GM18517 (cell line): ENCODE results near the gene TMA7.

Experiments
- ATAC-seq: cut with Tn5 transposase; IDR thresholded peaks from one replicate; pipeline ENCODE4 v1.9.1; 2021; ENCODE audit warnings: mild to moderate bottlenecking, moderate library complexity; ENCODE audit not compliant: unreplicated experiment

The TMA7 gene

DNA sequence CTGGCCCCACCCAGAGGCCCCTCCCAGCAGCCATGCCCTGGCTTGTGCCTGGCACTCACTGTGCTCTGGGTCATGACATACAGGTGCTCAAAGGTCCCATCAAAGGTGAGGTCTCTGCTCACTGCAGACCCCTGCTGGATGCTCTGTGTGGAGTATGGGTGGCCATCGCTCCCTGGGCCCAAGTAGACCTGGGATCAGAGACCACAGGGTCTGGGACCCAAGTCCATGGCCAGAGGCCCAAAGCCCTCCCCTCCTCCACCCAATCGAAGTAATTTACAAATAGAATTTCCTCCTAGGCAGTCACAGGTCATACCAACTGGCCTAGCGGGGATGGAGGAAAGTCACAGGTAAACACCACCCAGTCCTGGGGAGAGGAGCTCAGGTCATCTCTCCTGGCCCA, 17.8 kb upstream of the TMA7 start:
- no peak for ATAC-seq

DNA sequence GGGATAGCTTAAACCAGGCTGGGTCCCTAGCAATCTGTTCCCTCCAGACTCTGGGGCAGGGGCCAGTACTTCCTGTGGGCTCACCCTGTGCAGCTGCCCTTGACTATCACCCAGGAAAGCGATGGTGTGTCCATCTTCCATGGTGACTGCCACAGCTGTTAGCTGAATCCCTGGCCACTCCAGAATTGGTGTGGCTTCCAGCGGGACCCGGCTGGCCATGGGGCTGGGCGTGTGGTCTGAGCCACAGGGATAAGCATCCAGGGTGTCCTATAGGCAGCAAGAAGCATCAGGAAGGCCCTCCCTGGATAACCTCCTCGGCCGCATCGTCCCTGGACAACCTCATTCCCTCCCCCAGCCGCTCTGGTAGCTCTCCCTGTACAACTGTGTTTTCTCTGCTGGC, 17.4 kb upstream of the TMA7 start:
- no peak for ATAC-seq

DNA sequence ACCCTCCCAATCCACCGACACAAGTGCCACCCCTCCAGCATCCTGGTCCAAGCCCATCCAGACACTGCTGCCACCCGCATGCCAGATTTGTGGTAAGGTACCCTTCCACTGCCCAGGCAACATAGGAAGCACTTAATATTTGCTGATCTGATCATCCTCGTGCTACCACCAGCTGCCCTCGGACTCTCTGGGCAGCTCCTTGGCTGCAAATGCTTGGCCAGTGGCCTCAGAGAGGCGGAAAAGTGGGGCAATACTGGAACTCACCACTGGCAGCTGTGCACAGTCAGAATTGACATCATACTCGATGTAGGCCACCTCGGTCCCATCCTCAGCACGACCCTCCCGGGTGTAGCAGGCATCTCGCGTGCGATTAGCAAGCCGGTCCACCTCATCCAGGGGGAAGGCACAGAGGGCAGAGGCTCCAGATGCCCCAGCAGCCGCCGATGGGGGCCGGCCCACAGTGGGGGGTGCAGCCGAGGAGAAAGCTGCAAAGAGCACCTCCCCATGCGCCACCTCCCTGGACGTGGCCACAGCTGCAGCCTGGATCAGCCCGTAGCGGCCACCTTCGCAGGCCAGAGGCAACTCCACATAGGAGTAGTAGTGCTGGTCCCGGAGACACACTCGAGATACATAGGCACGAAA, 16.7 kb upstream of the TMA7 start:
- ATAC-seq = no peak

DNA sequence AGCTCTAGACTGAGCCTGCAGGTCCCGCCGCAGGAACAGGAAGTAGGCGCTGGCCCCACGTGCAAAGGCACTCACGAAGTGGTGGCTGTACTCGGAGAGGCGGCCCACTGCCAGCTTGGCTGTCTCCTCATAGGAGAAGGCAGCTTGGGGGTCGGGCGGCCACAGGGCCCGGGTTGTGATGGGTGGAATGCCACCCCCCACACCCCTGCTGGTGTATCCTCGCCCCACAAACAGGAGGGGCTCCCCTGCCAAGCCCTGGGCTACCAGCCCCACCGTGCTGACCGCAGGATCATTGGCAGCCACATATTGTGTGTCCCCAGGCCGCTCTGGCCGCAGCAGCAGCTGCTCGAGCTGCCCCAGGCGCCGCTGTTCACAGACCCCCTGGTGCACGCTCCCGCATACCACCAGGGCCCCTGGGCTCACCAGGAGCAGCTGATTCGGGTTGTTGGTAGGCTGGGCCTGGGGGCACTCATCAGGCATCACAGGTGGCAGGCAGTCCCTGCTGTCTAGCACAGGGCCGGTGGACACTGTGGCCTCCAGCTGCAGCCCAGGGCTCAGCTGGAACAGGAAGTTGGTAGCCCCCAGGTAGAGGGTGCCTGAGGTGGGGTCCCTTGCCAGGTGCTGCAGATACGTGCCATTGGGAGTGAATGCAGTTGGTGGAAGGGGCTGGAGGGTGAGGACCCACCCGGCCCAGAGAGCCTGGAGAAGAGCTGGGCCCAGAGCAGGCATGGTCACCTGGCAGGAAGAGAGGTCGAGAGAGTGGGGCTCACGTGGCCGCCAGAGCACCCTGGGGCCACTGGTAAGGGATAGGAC, 16.0 kb upstream of the TMA7 start:
- no peak for ATAC-seq

- no peak for ATAC-seq
Observed at GRCh38 chr3:48425281-48425812, 14.7 kb upstream of the TMA7 start.

DNA sequence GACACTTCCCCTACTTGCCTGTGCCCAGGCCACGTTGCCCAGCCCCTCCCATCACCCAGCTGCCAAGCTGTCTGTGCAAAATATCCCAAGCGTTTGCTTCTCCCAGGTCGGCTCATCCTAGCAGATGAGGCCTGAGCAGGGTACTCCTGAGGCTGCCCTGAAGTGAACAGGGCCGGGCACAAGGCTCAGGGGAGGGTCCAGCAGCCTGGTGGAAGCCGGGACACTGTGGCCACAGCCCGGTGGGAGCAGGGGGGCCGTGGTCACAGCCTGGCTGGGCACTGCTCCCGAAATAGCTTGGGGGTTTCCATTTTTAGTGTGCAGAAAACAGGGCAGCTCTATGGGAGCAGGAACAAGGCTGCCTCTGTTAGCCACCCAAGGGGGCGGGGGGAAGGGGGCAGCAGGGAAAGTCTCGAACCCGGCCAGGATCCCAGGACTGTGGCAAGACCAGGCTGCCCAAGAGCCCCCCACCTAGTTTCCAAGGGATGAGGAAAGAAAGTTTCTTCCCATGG, 13.6 kb upstream of the TMA7 start:
- ATAC-seq = no peak

DNA sequence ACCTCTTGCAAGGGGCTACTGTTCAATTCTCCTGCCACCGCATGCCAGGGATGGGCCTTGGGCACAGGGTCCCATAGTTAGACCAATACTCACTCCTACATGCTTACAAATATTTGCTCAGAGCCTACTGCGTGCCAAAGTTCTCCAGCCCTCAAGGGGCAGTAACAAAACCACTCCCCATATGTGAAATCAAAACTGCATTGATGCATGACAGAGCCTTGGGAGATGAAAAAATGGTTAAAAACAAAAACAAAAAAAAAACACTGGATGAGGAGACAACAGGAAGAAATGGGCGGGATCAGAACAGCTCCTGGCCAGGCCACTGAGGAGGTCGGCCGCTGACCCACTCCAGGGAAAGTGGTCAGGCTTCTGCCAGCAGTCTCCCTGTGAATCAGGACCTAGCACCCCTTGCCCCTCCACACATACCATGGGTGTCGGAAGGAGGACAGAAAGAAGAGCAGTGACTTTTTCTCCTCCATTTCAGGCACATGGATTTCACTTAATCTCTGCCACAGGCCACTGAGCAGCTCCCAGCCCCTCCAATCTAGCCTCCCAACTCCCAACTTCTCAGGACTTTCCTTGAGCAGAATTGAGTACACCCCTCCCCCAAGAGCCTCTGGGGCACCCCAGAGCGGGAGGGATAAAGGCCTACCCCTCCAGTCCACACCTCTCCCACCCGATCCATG, 13.0 kb upstream of the TMA7 start:
- ATAC-seq = no peak

- ATAC-seq = no peak
Observed at GRCh38 chr3:48427630-48427962, 12.5 kb upstream of the TMA7 start.

DNA sequence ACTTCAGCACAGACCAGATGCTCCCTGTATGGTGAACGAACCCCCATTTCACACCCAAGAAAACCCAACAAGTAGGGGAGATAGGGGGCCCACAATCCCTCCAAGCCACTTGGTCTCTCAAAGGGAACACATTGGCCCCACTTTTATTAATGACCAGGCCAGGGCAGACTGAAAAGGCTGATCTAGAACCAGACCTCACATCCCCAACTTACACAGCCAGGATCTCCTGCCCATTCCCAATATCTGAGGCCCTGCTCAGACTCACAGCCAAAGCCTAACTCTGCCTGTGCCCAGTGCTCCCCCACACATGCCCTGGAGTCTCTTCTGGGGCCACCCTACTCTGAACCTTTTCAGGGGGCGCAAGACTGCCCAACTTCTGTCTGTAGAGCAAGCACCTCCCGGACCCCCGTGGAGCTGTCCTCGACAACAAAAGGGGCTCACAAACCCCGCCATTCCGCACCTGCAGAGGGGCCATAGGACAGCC, 11.9 kb upstream of the TMA7 start:
- no peak for ATAC-seq

DNA sequence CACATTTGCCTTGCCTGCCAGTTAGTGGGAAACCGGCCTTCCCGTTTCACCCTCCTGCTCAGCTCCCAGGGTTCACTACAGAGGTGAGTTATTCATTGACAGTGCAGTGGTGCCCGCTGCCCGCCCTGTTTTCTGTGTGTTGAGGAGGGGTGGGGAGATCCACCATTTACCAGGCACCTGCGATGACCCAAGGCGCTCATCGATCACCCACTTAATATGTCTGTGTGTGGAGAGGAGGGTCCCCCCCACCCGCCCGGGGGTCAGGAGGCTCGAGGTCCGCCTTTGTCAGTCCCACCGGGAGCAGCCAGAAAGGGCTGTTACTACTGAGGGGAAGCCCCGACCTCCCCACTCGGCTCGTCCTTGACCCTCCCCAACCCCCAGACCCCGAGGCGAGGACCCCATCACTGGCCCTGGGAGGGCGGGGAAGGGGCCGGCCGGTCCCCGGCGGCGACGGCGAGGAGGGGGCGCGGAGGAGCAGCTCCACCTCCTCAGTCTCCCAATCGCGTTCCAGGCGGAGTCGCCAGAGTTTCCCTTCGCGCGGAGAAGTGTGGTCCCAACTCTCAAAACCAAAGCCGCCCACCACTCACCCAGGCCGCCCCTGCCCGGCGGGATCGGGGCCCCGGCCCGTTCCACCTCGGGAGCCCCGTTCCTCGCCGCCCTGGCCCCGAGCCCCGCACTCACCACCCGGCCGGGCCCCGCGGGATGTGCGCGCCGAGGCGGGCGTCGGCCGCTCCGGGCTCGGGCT, 11.3 kb upstream of the TMA7 start:
- ATAC-seq = no peak

DNA sequence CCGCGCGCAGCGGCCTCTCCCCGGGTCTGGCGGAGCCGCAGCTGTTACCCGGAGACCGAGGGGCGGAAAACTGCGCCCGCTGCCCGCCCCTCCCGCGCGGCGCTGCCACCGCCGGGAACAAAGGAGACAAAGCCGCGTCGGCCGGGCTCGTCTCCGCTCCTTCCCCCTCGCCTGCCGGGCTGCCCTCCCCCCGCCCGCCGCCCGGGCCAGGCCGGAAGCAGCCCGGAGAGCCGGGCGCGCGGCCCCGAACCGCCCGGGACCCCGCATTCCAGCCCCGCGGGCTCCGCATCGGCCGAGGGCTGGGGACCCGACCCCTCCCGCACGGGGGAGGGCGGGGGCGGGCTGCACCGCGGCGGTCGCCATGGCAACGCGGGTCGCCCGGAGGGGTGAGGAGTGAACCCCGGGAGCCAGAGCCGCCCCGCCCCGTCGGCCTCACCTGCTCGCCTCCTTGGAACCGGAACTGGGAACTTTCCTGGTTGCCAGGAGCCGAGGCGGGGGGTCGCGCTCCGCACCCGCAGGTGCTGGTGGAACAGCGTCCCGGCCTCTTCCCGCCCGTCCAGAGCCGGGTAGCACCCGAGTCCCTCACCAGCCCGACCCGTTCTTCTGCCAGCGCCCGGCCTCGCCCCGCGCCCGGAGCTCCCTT, 10.6 kb upstream of the TMA7 start:
- no peak for ATAC-seq

- ATAC-seq = no peak
Observed at GRCh38 chr3:48429960-48430707, 9.9 kb upstream of the TMA7 start, which contains the start of gene PLXNB1. Gene PLXNB1 (minus strand): TSS chr3:48430086. CDS start chr3:48424611, 5,475 bp downstream.

DNA sequence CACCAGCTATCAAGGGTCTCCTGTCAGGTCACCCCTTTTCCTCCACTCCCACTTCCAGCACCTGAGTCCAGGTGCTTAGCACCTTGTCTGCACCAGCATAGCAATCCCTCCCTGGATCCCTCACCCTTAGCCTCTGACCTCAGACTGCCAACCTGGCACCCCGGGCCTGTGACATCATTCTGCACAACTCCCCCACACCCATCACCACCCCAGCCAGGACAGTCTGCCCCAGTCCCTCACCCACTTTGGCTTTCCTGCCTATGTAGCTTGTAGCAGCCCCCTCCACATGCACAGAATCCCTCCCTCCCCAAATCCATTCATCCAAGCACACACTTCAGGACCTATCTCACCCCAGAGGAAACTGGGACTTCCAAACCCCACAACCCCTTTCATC, 9.4 kb upstream of the TMA7 start:
- ATAC-seq = no peak

GRCh38 chr3:48431224-48432029, 8.6 kb upstream of the TMA7 start:
- no peak for ATAC-seq

GRCh38 chr3:48432411-48433371, 7.4 kb upstream of the TMA7 start:
- ATAC-seq = no peak

GRCh38 chr3:48433472-48434118, 6.5 kb upstream of the TMA7 start:
- no peak for ATAC-seq

GRCh38 chr3:48434591-48435222, 5.3 kb upstream of the TMA7 start:
- no peak for ATAC-seq
